Measurements from ENCODE around the gene CXorf65.
A peak's percentile ranks its signal among the peaks of the same experiment; 100 is the strongest.

CXorf65 gene

DNA sequence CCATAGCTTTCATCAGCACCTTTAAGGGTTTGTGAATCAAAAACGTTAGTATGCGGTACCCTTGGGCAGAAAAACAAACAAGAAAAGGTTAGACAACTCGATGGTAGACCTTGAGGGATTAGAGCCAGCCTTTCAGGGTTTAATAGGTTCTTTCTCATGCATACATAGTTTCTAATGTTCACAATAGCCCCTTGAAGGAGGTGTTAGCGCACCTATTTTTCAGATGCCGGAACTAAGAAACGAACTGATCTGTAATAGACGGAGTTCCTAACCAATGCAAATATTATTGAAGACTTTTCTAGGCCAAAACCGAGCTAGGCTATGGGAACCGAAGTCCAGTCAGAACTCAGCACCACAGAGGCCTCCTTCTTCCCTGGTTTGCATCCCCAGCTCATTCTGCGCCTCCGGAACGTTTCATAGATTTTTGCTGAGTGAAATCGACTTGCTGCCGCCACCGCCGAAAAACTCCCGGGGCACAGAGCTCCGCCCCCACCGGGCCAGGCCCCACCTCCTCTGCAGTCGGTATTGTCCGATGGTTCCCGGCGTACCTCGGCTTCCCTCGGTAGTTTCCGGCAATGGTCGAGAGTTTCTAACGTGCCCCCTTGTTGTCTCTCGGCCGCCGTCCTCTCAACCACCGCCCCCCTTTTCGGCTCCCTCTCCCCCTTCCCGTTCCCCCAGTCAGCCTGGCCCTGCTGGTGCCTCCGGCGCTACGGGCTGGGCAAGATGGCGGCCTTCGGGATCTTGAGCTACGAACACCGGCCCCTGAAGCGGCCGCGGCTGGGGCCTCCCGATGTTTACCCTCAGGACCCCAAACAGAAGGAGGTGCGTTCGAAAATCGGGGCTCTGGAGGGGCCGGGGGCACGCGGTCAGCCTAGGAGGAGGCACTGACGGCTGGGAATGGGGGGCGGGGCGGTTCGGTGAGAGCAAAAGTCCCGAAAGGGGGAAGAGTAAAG, 11.8 kb upstream of the CXorf65 start, which contains the start of gene MED12:
Gene MED12 (plus strand): TSS at position 565 of the 953 bp plus-strand sequence. CDS start 159 bp downstream, at position 724.
- peaks cover 28% of the 10 kb centered on the region for H3K36me3 Mint-ChIP-seq
- peaks cover 35% of the 10 kb centered on the region for H3K4me1 Mint-ChIP-seq
- H3K27ac Mint-ChIP-seq = peak within 1 kb of the TSS; percentile 86
- peak; percentile 87 for DNase-seq
- no peaks in the 10 kb centered on the region for H3K27me3 Mint-ChIP-seq
- CTCF ChIA-PET = interaction anchor here (1.1 to 2.8 kb wide), 3 partner anchors 11 to 17 kb away, joined by 6 to 27 read pairs (median 6); partner anchors contain the start of gene CXorf65
- no peaks in the 10 kb centered on the region for H3K9me3 Mint-ChIP-seq
- H3K4me3 Mint-ChIP-seq = peak within 1 kb of the TSS; percentile 78

DNA sequence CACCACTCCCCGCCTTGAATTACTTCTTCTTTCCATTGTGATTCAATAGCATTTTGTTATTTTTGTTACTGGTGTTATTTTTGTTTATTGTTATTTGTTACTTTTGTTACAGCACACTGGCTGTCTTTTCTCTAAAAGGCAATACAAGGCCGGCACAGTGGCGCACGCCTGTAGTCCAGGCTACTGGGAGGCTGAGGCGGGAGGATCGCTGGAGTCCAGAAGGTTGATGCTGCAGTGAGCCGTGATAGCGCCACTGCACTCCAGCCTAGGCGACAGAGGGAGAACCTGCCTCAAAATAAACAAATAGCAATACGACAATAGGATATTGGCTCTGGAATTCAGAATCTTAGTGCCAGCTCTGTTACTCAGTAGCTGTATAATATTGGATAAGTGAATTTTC, 10.8 kb upstream of the CXorf65 start:
- DNase-seq = no peak
- Mint-ChIP-seq H3K27me3 (no peaks in the 10 kb centered on the region), H3K27ac (peak overlapping the region; percentile 71), H3K4me1 (peaks cover 42% of the 10 kb centered on the region), H3K9me3 (no peaks in the 10 kb centered on the region), H3K4me3 (no peak overlapping the region), H3K36me3 (peaks cover 21% of the 10 kb centered on the region)
- CTCF ChIA-PET = interaction anchor here (2.8 kb wide), 1 partner anchor 16 kb away, joined by 27 read pairs; no protein-coding TSS in a partner anchor

DNA sequence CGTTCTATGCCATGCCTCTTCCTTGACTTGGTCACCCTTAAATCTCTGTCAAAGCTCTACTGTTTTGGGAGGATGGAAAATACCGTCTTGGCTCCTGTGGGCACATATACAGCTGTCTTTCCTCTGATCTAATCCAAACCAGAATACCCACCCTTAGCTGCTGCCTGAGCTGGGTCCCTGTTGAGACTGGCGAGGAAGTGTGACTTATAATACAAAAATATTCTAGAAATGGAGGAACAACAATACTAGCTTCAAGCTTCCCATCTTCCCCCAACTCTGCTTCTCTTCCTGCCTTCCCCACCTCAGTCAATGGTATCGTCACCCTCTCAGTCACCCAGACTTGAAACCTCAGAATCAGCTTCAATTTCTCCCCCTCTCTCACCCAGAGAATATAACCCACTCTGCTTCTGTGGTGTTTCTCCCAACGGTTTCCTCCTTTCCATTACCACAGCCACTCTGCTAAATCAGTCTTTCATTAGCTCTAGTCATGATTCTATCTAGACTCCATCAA, 5.4 kb upstream of the CXorf65 start:
- DNase-seq = peak; percentile 24

DNA sequence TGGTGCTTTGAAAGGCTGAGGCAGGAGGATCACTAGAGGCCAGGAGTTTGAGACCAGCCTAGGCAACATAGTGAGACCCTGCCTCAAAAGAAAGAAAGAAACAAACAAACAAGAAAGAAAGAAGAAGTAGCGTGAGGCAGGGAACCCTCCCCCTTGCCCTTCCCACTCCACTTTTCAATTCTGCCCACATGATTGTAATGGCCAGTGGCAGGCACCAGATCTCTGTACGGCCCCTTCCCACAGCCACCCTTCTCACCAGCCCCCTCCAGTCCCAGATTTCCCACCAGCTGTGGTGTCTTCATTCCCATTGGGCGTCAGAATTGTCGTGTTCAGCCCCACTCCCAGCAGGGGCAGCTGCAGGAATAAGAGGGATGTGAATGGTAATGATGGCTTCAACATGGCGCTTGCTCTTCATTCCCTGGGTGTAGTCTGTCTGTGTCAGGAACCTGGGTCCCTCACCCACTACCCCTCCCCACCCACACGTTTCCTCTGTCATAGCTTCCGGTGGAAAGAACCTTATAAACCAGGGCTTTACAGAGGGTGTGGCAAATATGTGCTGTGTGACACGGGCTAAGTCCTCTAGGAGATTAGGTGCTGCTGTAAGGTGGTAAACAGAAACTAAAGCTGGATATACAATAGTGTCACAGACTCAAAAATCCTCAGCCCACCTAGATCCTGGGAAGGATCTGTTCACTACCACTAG, 4.8 kb upstream of the CXorf65 start, which contains the start of gene IL2RG:
Gene IL2RG (minus strand): TSS at position 437 of the 703 bp plus-strand sequence. CDS start 38 bp downstream, at position 399.
- Mint-ChIP-seq H3K27ac (peak within 1 kb of the TSS; percentile 99), H3K4me1 (peaks cover 45% of the 10 kb centered on the region), H3K4me3 (peak within 1 kb of the TSS; percentile 99), H3K9me3 (no peaks in the 10 kb centered on the region), H3K27me3 (no peaks in the 10 kb centered on the region), H3K36me3 (peaks cover 49% of the 10 kb centered on the region)
- peak; percentile 86 for DNase-seq
- CTCF ChIA-PET = interaction anchor here (0.7 to 5.9 kb wide), 3 partner anchors 11 to 53 kb away, joined by 3 to 39 read pairs (median 4); no protein-coding TSS in a partner anchor

More for the DNA sequence above, 5.4 kb upstream of the CXorf65 start:
- Mint-ChIP-seq H3K27me3 (no peaks in the 10 kb centered on the region), H3K4me1 (peaks cover 40% of the 10 kb centered on the region), H3K9me3 (no peaks in the 10 kb centered on the region), H3K36me3 (peaks cover 45% of the 10 kb centered on the region), H3K27ac (peak overlapping the region; percentile 99), H3K4me3 (peak overlapping the region; percentile 99)
- CTCF ChIA-PET = interaction anchor here (0.7 to 5.9 kb wide), 4 partner anchors 11 to 54 kb away, joined by 3 to 39 read pairs (median 4); no protein-coding TSS in a partner anchor

DNA sequence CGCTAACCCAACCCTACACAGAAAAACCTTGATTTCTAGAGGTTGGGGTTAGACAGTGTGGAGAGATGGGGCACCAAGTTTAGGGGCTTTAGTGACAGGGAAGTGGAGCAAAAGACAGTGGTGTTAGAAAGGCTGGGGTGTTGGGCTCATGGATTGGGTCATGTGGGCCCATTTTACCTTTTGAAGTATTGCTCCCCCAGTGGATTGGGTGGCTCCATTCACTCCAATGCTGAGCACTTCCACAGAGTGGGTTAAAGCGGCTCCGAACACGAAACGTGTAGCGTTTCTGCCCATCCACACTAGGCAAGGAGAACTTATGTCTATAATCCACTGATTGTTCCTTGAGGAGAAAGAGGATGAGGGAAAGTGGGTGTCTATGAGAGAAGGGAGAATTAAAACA, 2.5 kb upstream of the CXorf65 start:
- Mint-ChIP-seq H3K27me3 (no peaks in the 10 kb centered on the region), H3K4me1 (peaks cover 61% of the 10 kb centered on the region), H3K9me3 (no peaks in the 10 kb centered on the region), H3K4me3 (peak overlapping the region; percentile 99), H3K36me3 (peaks cover 62% of the 10 kb centered on the region), H3K27ac (peak overlapping the region; percentile 99)
- peak; percentile 50 for DNase-seq
- CTCF ChIA-PET = interaction anchor here (1.7 kb wide), 1 partner anchor 18 kb away, joined by 3 read pairs; no protein-coding TSS in a partner anchor

DNA sequence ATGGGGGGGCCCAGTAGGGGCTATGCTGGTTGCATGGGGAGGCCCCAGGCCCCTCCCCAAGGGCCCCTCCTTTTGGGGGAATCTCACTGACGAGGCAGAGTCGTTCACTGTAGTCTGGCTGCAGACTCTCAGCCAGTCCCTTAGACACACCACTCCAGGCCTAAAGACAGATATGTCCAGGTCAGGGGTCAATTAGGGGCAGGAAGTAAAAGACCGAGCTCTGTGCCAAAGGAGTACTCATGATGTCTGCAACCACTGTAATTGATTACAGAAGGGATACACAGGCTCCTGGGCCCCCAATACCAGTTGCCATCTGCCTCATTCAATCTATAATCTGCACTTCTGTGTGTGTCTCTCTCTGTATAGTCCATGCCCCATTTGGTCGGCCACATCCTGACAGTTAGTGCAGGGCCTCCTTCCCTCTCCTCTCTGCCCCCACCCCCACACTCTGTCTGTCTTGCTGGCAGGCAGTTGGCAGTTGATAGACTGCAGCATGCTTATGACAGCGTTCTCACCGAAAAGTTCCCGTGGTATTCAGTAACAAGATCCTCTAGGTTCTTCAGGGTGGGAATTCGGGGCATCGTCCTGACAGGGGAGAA, 1.3 kb upstream of the CXorf65 start:
- Mint-ChIP-seq H3K27ac (peak overlapping the region; percentile 99), H3K4me1 (peaks cover 65% of the 10 kb centered on the region), H3K9me3 (no peaks in the 10 kb centered on the region), H3K4me3 (peak overlapping the region; percentile 99), H3K27me3 (no peaks in the 10 kb centered on the region), H3K36me3 (peaks cover 66% of the 10 kb centered on the region)
- peak; percentile 70 for DNase-seq
- CTCF ChIA-PET = interaction anchor here (1.4 kb wide), 1 partner anchor 9 kb away, joined by 4 read pairs; no protein-coding TSS in a partner anchor

DNA sequence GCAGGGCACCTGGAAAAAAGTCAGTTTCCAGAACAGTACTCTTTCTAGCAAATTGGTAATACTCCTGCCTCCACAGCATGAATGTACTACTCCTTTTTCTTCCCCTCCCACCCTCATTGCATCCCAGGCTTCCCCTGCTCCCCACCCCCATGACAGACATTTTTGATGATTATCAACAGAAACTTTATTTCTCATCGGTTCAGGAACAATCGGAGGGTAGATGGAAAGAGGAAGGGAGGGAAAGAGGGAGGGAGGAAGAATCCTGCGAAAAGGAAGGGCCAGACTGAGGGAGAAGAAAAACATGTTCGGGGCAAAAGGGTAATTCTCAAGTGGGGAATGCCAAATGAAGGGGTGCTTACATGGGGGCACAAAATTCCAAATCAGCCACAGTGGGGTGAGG, 705 bp upstream of the CXorf65 start:
- CTCF ChIA-PET = interaction anchor here (1.4 kb wide), 1 partner anchor 8 kb away, joined by 4 read pairs; no protein-coding TSS in a partner anchor
- H3K27ac Mint-ChIP-seq = peak overlapping the region; percentile 99
- H3K27me3 Mint-ChIP-seq = no peaks in the 10 kb centered on the region
- peaks cover 64% of the 10 kb centered on the region for H3K4me1 Mint-ChIP-seq
- no peaks in the 10 kb centered on the region for H3K9me3 Mint-ChIP-seq
- H3K36me3 Mint-ChIP-seq = peaks cover 66% of the 10 kb centered on the region
- no peak for DNase-seq
- H3K4me3 Mint-ChIP-seq = peak overlapping the region; percentile 99

DNA sequence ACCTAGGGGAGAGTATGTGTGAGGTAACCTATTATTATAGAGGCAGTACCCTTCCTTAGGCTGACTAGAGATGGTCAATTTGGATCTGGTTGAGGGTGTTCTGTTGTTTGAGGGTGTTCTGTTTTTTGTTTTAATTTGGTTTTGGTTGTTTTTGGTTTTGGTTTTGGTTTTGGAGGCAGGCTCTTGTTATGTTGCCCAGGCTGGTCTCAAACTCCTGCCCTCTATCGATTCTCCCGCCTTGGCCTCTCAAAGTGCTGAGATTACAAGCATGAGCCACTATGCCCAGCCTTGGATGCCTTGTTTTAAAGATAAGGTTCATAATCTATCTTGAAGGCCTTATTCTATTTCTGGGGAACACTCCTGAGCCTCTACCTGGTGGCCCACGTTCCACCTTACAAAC, 912 bp downstream of the CXorf65 start:
- DNase-seq = no peak
- H3K27ac Mint-ChIP-seq = peak overlapping the region; percentile 93
- H3K4me3 Mint-ChIP-seq = peak overlapping the region; percentile 48
- H3K36me3 Mint-ChIP-seq = peaks cover 57% of the 10 kb centered on the region
- no peaks in the 10 kb centered on the region for H3K27me3 Mint-ChIP-seq
- H3K4me1 Mint-ChIP-seq = peaks cover 70% of the 10 kb centered on the region
- no peaks in the 10 kb centered on the region for H3K9me3 Mint-ChIP-seq
- CTCF ChIA-PET = interaction anchor here (1.1 to 1.5 kb wide), 3 partner anchors 9 to 23 kb away, joined by 3 to 6 read pairs (median 3); partner anchors contain the start of gene MED12

DNA sequence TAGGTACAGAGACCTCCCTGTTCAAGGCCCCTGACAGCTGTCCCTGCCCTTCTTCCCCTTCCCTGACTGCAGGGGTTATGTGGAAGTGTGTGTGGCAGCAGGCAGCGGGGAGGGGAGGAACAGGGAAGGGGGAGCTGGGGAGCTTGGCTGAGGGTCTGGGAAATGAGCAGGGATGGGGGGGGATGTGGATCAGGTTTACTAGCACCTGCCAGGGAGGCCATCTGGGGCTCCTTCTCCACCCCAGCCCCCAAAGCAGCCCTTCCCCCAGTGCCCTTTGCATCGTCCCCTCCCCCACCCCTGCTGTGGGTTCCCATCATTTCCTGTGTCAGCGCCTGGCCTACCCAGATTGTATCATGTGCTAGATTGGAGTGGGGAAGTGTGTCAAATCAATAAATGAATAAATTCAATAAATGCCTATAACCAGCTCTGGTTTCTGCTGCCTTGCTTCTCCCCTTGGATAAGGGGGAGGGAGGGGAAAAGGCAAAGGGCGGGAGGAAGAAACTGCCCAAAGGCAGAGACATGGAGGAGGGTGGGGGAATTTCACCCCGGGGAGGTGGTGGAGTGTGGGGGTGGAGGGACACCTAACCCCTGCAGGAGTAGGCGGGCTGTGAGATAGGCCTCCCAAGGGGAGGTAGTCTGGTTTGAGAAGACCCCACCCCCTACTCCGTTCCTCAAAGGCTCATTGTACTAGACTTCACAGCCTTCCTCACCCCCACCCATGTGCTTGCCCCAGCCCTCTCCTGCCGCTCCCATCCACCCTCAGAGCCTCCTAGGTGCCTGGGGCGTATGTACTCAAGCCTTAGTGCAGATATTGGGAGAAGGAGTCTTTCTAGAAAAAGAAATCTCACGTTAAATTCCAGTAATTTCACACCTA, 3.2 kb downstream of the CXorf65 start:
- Mint-ChIP-seq H3K4me3 (peak overlapping the region; percentile 73), H3K27me3 (no peaks in the 10 kb centered on the region), H3K4me1 (peaks cover 81% of the 10 kb centered on the region), H3K27ac (peak overlapping the region; percentile 93), H3K36me3 (peaks cover 37% of the 10 kb centered on the region), H3K9me3 (no peaks in the 10 kb centered on the region)
- CTCF ChIA-PET = interaction anchor here (4.2 to 5.8 kb wide), 2 partner anchors 14 to 25 kb away, joined by 27 to 97 read pairs; partner anchors contain the start of gene MED12
- DNase-seq = peak; percentile 70

DNA sequence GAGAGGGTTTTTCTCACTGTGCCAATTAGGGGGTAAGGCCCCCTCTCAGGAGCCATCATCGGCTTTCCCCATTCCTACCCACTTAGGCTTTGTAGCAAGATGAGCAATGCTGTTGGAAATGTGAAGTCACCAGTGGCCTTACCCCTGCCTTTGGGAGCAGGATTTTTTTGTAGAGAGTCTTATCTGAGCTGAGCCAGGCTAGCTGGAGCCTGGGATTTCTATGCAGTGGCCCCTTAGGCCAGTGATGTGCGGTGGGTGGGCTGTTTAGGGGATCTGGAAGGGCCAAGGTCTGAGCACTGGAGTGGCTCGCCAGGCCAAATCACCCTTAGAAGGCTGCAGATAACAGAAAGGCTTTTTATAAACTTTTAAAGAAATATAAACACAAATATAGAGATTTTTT, 4.2 kb downstream of the CXorf65 start:
- H3K27me3 Mint-ChIP-seq = peaks cover 4% of the 10 kb centered on the region
- CTCF ChIA-PET = interaction anchor here (1.7 to 5.8 kb wide), 4 partner anchors 10 to 26 kb away, joined by 5 to 97 read pairs (median 33); partner anchors contain the start of genes IL2RG and MED12
- peak overlapping the region; percentile 93 for H3K27ac Mint-ChIP-seq
- H3K4me1 Mint-ChIP-seq = peaks cover 77% of the 10 kb centered on the region
- peaks cover 27% of the 10 kb centered on the region for H3K36me3 Mint-ChIP-seq
- H3K4me3 Mint-ChIP-seq = no peak overlapping the region
- no peak for DNase-seq
- H3K9me3 Mint-ChIP-seq = no peaks in the 10 kb centered on the region

DNA sequence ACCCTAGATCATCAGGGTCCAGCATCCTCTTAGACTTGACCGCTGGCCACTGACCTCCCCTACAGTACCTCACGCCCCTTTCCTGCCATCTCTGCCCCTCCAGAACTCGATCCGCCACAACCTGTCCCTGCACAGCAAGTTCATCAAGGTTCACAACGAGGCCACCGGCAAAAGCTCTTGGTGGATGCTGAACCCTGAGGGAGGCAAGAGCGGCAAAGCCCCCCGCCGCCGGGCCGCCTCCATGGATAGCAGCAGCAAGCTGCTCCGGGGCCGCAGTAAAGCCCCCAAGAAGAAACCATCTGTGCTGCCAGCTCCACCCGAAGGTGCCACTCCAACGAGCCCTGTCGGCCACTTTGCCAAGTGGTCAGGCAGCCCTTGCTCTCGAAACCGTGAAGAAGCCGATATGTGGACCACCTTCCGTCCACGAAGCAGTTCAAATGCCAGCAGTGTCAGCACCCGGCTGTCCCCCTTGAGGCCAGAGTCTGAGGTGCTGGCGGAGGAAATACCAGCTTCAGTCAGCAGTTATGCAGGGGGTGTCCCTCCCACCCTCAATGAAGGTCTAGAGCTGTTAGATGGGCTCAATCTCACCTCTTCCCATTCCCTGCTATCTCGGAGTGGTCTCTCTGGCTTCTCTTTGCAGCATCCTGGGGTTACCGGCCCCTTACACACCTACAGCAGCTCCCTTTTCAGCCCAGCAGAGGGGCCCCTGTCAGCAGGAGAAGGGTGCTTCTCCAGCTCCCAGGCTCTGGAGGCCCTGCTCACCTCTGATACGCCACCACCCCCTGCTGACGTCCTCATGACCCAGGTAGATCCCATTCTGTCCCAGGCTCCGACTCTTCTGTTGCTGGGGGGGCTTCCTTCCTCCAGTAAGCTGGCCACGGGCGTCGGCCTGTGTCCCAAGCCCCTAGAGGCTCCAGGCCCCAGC, 5.7 kb downstream of the CXorf65 start:
- CTCF ChIA-PET = interaction anchor here (1.4 to 5.8 kb wide), 7 partner anchors 11 to 78 kb away, joined by 3 to 97 read pairs (median 13); partner anchors contain the start of genes IL2RG and MED12
- H3K27me3 Mint-ChIP-seq = peaks cover 9% of the 10 kb centered on the region
- no peaks in the 10 kb centered on the region for H3K9me3 Mint-ChIP-seq
- peak; percentile 47 for DNase-seq
- H3K4me3 Mint-ChIP-seq = no peak overlapping the region
- peak overlapping the region; percentile 4 for H3K27ac Mint-ChIP-seq
- H3K36me3 Mint-ChIP-seq = peaks cover 16% of the 10 kb centered on the region
- H3K4me1 Mint-ChIP-seq = peaks cover 71% of the 10 kb centered on the region
